Stimulated activated CD8-positive, alpha-beta memory T cell treated with anti-CD3 and anti-CD28 coated beads, Interleukin-2, amount 100 ng/mL, for 1 hour (primary cell): ENCODE results near the gene RAB3GAP1.
"Not testable (repeated sequence)": the region's sequence is repeated elsewhere in the genome, so short reads cannot be mapped to it uniquely, and the experiment has no call there.

ENCODE experiments used
- DNase-seq, 2 donors: peaks; one replicate each; pipeline ENCODE4 v3.0.0-alpha.2; 2020; ENCODE audit warnings: low read depth in 2 of 2

The RAB3GAP1 gene

GRCh38 chr2:135105513-135106316 is 53.6 kb downstream of the RAB3GAP1 start:
- not testable (repeated sequence) for DNase-seq

GRCh38 chr2:135113322-135113721 is 61.2 kb downstream of the RAB3GAP1 start:
- no peak for DNase-seq

DNA sequence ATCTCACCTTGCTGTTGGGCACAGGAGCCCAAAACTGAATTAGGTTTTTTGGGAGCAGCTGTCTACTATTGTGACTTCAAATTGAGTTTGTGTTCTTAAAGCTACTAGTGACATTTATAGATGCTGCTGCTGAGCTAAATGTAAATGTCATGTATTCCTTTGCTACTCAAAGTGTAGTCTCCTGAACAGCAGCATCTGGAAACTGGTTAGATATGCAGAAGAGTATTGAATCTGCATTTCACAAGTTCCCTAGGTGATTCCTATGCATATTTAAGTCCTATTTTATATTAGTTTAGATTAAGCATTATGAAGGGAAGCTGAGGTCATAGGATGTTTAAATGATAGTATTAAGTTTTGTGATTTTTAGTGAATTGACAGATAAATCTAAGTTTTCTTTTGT is 67.5 kb downstream of the RAB3GAP1 start:
- DNase-seq: no peak

- DNase-seq: no peak
Observed at GRCh38 chr2:135121016-135121657, 69.0 kb downstream of the RAB3GAP1 start.

DNA sequence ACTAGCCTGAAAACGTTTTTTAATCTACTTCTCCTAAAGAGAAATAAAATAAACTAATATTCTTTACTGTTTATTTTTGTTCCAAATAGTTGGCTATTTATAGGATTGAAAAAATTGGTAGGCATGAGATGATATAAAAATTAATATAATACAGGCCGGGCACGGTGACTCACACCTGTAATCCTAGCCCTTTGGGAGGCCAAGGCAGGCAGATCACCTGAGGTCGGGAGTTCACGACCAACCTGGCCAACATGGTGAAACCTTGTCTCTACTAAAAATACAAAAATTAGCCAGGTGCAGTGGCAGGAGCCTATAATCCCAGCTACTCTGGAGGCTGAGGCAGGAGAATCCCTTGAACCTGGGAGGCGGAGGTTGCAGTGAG is 69.6 kb downstream of the RAB3GAP1 start:
- DNase-seq: not testable (repeated sequence)

DNA sequence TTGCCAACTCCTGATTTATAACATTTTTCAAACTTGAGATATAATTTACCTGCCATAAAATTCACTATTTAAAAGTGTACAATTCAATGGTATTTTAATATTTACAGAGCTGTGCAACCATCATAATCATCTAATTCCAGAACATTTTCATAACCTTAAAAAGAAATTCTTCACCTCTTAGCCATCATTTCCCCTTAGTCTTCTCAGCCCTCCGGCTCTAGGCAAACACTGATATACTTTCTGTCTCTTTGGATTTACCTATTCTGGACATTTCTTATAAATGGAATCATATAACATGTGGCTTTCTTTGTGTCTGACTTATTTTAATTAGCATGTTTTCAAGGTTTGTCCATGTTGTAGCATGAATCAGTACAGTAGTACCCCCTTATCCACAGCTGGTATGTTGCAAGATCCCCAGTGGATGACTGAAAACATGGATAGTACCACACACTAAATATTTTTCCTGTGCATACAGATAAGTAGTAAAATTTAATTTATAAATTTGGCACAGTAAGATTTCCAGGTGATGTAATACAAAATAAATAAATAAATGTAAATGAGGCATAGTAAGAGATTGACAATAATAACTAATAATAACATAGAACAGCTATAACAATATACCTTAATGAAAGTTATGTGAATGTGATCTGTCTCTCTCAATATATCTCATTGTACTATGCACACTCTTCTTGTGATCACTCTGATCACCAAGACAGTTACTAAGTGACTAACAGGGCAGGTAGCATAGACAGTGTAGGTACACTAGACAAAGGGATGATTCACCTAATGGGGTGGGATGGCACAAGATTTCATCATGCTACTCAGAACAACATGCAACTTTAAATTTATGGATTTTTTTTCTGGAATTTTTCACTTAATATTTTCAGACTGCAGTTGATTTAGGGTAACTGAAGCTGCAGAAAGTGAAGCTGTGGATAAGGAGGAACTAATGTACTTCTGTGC is 73.1 kb downstream of the RAB3GAP1 start:
- DNase-seq: no peak

- no peak for DNase-seq
Observed at GRCh38 chr2:135125940-135126339, 73.8 kb downstream of the RAB3GAP1 start.

DNA sequence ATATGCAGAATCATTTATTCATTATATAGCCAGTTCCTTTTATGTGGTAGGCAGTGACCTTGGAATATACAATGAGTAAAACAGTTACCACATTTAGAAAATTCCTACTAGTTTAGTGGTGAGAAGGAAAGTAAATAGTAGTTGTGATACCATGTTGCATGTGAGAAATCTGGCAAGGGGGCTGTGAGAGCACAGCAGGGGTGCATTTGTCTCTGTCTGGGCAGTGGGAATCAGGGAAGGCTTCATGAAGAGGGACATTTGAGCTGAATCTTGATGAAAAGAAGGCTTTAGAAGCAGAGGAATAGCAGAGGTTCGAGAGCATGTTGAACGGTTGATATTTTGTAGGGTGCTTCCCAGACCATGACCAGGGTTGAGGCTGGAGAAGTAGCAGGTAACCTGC is 78.7 kb downstream of the RAB3GAP1 start:
- no peak for DNase-seq

DNA sequence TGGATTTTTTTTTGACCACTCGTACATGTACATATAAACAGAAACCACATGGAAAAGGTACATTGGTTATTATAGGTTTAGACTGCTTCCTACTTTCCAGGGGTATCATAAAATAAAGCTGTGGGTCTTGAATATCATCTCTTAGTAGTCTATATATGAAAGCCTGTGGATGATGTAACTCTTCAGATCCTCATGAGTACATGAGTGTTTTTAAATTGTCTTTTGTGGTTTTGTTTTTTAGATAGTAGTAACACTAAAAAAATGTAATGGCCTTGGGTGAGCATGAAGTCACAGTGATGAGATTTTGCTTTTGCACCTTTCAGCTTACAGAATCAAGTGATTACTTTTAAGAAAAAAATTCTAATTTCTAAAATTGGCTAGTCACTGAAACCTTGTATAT is 80.2 kb downstream of the RAB3GAP1 start:
- no peak for DNase-seq

GRCh38 chr2:135140606-135141005 is 88.5 kb downstream of the RAB3GAP1 start:
- DNase-seq: no peak

DNA sequence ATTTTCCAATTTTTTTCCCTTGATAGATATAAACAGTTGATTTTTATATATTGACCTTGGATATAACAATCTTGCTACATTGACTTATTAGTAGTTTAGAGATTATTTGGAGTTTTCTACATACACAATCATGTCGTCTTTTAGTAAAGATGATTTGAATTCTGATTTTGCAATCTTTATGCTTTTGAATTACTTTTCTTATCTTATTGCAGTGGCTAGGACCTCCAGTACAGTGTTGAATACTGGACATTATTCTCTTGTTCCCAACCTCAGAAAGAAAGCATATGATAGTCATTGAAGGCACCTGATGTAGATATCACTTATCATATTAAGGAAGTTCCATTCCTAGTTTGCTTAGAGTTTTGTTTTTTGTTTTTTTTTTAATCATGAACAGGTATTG is 90.2 kb downstream of the RAB3GAP1 start:
- DNase-seq: no peak

DNA sequence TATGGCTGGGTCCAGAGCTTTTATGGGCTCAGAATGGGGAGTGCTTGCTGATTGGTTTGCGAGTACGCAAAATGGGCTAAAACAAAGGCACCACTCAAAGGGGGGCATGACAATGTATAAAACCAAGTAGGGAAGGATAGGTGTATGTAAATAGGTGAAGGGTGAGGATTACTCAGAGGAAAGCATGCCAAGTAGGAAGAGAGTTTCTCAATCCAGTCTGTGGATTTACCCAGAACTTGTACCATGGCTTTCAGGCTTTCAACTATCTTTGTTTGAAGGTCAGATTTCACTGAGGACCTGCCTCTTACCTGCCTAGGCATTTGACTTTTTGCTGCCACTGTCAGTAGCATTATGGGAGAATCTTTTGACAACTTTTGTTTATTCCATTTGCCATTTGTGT is 92.3 kb downstream of the RAB3GAP1 start:
- no peak for DNase-seq

DNA sequence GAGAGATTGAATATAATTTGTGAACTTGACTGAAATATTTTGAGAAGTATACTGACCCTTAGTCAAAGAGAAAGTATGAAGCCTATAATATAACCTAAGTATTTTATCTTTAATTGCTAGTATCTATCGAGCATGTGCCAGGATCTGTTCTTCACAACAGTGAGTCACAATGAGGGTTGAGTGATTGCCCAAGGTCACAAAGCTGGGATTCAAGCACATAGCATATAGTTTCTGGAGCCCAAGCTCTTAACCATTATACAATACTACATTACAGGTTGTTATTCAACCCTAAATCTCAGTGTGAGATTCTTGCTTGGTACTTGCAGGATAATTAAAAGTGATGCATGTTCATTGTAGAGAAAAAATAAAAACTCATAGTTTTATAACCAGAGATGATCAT is 97.2 kb downstream of the RAB3GAP1 start:
- no peak for DNase-seq

DNA sequence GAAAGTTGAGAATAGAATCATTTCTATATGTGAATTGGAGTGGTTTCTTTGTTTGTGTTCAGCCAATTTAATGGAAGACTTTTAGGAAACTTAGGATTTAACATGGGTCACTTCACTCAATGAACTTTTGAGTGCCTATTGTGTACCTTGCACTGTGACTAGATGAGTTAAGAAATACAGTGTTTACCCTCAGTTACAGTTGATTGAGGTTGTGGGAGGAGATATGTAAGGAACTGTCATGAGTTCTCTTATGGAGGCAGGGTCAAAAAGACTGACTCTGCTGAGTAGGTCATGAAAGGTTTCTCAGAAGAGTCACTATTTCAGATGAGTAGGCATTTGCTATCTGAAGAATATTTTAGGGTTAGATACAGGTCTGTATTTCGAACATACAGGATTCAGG is 98.6 kb downstream of the RAB3GAP1 start:
- DNase-seq: no peak

DNA sequence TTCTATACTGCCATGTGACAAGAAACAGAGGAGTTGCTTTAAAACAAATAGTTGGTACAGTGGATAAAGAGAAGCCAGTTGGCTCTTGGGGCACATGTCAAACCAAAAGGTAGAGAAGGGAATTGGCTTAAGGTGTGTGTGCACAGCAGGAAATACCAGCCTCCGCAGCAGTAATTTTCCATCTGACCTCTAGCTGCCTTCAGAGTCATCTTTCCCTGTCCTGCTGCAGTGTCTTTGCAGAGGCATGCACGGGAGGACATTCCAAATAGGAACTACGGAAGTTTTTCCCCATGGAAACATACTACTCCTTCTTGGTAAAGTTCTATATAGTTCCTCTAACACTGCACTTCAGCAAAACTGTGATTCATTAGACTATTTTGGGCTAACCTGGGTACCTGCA is 99.5 kb downstream of the RAB3GAP1 start:
- no peak for DNase-seq

DNA sequence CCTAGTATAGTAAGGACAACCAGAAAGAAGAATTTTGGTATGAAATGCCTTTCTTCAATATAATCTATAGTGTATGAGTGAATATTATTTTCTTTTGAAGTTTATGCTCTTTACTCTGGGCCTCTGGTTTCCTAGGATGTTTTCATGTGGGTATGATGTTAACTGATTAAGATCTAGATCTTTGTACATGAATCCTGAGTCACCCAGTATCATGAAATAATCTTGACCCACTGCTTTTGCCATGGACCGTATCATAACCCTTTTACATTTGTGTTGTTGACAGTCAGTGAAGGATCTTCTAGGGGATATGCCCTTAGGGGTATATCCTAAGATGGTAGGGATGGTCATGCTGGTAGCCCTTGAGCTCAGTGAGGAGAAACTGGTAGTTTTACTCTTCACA is 100.3 kb downstream of the RAB3GAP1 start:
- no peak for DNase-seq

GRCh38 chr2:135154962-135155361 is 102.9 kb downstream of the RAB3GAP1 start:
- no peak for DNase-seq

DNA sequence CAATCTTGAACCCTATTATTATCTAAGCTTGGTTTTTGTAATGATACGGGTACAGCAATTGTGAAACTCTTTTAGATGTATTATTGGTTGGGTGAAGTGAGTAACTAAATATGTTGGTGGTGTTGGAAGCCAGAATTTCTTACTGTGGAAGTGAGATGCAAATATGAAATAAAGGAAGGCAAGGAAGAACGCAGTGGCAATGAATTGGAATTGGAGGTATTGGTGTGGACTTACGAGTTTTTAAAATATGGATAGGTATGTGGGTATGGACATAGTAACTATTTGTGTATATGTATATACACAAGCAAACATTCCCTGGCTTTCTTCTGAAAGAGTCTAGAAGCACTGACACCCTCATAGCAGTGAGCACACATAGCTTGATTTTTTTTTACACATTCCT is 105.8 kb downstream of the RAB3GAP1 start:
- DNase-seq: no peak

GRCh38 chr2:135159191-135159590 is 107.1 kb downstream of the RAB3GAP1 start:
- no peak for DNase-seq

- DNase-seq: no peak
Observed at GRCh38 chr2:135162377-135162776, 110.3 kb downstream of the RAB3GAP1 start.

- no peak for DNase-seq
Observed at GRCh38 chr2:135162786-135163185, 110.7 kb downstream of the RAB3GAP1 start.

GRCh38 chr2:135163306-135163705 is 111.2 kb downstream of the RAB3GAP1 start:
- DNase-seq: no peak
